ENCODE data around the gene MRPS5.
A peak's percentile ranks its signal among the peaks of the same experiment; 100 is the strongest.
"Not testable (repeated sequence)": the region's sequence is repeated elsewhere in the genome, so short reads cannot be mapped to it uniquely, and the experiment has no call there.

MRPS5 gene

DNA sequence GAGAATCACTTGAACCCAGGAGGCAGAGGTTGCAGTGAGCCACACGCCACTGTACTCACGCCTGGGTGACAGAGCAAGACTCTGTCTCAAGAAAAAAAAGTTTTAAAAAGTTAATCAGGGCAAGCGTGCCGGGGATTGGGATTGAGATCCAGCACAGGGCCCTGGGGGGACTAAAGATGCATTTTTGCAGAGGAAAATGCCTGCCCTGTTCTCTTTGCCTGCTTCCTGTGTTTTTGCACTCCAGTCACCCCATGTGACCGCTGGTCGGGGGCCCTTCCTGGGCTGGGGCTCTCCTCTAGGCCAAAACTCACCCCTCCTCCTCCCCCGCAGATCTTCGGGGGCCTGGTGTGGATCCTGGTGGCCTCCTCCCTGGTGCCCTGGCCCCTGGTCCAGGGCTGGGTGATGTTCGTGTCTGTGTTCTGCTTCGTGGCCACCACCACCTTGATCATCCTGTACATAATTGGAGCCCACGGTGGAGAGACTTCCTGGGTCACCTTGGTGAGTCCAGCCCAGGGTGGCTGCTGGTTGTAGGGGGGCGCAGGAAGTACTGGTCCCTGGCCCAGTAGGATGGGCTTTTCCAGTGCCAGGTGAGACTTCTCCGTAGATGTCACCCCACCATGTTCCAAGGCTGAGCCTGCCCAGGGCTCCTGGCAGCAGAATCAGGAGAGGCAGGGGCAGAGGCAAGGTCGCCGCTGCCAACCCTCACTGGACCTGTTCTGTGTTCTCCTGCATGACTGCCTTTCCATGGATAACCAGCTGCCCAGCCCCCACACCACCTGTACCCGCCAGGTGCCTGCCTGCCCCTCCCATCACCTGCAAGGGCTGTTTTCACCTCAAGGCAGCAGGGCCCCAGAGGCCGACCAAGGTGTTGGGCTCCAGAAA, 73.7 kb downstream of the MRPS5 start:
- DNase-seq (ENCODE audit: low spot score), result no peak

DNA sequence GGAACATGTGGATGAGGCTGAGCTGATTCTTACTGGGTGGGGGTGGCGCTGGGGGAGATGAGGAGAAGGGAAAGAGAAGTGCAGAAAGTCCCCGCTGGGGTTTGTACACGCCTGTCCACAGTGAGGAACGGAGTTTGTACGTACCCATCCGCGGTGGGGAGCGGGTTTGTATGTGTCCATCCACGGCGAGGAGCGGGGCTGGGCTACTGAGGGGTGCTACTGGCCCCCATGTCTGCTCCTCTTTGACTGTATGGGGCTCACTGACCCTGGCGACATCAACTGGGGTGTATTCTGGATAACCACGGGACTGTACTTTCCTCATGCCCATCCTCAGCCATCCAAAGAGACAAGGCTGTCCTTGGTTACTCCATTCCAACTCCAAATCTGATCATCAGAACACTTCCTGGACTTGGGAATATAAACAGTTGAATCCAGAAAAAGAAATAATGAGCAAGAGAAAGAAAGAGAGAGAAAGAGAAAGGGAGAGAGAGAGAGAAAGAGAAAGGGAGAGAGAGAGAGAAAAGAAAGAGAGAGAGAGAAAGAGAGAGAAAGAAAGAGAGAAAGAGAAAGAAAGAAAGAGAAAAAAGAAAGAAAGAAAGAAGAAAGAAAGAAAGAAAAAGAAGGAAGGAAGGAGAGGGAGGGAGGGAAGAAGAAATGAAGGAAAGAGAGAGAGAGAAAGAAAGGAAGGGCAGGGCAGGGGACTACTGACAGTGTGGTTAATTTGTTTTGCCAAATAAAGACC, 75.1 kb downstream of the MRPS5 start:
- no peak for DNase-seq (ENCODE audit: low spot score)

DNA sequence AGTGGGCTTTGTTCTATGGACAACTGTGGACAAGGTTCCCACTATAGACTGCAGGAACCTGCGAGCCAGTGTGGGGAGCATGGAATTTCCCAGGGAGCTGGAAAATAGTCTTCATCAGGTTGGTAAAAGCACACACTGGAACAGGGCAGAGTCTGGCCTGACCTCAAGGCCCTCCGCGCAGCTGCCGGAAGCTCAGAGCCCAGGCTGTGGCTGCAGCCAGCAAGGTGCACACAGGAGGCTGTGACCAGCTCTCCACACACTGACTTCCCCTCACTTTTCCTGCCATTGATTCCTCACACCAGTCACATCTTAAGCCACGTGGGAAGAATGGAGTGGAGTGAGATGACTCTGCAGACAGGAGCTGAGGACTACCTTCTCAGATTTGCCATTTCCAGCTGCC, 77.0 kb downstream of the MRPS5 start:
- DNase-seq (ENCODE audit: low spot score), result no peak

DNA sequence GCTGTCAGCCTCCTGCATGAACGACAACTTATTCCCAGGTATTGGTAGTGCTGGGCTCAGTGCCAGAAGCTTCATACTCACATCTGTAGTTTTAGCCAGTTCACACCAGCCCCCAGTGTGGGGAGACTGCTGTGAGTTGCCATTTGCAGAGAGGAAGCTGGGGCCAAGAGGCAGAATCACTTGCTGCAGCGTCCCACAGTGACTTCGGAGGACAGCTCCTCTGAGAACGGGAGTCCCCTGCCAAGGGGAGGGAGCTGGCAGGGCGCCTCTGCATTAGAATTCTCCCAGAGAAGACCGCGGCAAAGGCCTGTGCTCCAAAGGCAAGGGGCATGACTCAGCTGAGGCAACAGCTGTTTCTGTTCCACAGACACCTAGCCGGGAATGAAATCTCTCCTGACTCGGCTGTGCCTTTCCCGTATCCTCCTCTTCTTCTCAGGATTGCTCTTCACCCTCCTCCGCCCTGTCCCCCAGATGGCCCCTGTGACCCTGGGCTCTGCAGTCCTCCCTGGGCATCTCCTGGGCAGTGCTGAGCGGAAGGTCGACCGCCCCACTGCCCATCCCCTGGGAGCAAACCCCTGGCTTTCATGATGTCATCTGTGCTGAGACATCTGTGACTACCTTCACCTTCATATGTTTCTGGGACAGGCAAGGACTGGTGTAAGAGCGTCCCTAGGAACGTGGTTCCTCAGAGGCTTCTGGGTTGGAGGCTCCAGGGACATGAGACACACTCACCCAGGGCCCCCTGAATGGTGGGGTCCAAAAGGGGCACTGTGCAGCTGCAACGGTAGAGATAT, 78.1 kb downstream of the MRPS5 start:
- DNase-seq (ENCODE audit: low spot score), result peak; percentile 42

DNA sequence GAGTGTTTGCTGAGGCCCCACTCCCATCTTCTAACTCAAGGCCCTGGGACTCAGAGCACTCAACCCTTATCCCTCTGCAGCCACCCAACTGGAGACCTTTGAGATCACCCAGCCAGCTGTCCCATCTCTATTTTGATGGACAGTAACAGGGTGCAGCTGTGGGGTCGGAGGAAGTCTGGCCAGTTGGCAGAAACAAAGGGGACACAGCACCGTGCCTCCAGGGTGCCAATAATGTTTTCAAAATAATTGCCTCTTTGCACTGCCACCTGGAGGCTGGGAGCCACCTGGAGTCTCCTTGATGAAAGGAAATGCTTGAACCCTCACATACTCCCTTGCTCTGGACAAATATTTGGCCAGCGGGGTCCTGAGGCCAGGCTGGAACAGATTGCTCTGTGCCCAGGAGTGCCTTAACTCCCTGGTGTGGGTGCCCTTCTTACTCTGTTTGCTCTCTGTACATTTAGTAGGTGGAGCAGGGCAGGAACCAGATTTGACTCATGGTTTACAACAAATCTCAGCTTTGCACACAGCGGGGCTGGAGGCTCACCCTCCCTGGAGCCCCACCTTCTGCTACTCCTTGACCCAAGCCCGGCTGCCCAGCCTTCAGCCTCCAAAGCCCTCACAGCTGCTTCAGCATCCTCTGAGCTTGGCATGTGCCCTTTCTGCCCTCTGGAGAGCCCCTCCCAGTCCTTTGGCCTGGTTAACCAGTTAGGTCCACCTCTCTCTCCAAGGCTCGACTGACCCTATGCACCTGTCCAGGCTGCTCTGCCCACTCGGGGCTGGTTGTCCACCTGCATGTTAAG, 78.9 kb downstream of the MRPS5 start:
- DNase-seq (ENCODE audit: low spot score), result no peak

DNA sequence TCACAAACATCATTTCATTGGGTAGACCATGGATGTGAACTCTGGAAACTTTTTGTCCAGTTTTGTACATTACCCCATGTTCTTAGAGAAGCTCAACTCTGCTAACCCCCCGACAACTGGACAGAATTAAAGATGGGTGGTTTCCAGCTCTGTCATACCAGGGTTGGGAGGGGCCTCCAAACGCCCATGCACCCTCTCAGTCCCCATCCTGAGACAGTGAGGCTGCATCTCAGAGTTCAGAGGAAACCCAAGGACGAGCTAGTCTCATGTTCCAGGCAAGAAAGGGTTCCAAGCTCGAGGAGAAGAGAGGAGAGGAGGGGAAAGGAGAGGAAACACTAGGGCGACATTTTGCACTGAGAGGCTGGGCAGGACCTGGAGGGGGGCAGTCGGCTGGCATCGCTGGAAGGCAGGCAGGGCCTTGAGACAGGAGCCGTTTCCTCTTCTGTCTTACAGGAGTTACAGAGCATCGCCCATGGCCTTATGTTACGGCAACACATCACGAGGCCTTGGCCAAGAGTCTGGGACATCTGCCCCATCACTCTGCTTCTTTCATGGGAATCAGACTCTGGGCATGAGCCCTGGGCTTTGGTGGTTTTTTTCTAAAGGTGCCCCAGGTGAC, 79.7 kb downstream of the MRPS5 start:
- no peak for DNase-seq (ENCODE audit: low spot score)

DNA sequence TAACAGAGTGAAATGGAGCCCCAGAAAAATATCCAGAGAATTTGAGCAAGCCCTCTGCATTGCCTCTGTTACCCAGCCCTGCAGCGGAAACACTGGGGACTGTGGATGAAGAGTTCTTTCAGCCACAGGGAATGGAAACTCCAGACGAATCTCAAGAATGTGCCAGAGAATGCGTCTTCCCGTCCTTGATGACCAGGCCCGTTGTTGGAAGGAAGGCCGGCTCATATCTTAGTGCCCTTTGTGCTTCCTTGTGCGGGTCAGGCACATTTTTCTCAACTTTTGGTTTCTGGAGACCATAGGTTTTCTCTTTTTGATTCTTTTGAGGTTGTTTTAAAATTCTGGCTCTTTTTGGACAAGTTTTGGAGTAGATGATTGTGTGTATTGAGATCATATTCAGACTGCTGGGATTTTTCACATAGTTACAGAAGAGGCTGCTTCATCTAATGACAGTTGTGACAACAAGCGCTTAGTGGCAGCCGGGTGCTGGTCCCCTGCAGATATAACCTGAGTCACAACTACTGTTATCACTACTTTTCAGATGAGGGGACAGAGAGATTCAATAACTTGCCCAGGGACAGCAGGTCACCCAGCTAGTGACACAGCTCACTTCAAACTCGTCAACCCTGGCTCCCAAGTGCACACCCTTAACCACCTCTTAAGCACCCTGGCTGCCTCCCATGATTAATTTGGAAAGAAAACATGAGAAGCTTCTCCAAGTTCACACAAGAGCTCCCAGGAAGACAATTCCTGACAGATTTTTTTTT, 80.4 kb downstream of the MRPS5 start:
- no peak for DNase-seq (ENCODE audit: low spot score)

DNA sequence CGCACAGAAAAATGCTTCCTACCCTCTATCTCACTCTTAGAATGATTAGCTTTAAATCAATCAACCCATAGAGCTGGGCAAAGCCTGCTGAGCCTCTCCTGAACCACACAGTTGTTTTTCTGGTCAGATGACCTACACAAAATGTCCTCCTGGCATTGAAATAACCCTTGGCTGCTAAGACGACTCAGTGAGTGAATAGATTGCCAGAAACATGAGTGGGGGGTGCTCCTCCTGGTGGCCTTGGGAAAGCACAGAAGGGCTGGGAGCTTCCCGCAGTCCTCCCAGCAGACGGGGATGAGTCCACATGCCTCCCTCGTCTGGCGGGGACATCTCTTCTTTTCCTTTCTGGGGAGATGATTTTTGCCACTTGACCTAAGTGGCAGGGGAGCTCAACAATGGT, 81.2 kb downstream of the MRPS5 start:
- no peak for DNase-seq (ENCODE audit: low spot score)

DNA sequence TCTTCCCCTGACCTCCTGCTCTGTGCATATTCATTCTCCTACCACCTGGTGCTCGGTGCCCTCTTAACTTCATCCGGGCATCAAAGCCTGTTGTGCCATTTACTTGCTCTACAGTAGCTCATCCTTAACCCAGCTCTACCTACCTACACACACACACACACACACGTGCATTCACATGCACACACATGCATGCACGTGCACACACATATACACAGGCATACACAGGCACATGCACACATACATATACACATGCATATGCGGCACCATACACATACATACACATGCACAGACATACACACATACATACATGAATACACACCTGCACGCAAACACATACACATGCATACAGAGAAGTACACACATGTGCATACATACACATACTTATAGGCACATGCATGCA, 81.6 kb downstream of the MRPS5 start:
- DNase-seq (ENCODE audit: low spot score), result no peak

DNA sequence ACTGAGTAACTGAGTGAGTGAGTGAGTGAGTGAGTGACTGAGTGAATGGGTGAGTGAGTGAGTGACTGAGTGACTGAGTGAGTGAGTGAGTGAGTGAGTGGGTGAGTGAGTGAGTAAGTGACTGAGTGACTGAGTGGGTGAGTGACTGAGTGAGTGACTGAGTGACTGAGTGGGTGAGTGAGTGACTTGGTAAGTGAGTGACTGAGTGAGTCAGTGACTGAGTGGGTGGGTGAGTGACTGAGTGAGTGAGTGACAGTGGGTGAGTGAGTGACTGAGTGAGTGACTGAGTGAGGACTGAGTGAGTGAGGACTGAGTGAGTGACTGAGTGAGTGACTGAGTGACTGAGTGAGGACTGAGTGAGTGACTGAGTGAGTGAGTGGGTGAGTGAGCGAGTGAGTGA, 82.2 kb downstream of the MRPS5 start:
- DNase-seq (ENCODE audit: low spot score), result no peak

DNA sequence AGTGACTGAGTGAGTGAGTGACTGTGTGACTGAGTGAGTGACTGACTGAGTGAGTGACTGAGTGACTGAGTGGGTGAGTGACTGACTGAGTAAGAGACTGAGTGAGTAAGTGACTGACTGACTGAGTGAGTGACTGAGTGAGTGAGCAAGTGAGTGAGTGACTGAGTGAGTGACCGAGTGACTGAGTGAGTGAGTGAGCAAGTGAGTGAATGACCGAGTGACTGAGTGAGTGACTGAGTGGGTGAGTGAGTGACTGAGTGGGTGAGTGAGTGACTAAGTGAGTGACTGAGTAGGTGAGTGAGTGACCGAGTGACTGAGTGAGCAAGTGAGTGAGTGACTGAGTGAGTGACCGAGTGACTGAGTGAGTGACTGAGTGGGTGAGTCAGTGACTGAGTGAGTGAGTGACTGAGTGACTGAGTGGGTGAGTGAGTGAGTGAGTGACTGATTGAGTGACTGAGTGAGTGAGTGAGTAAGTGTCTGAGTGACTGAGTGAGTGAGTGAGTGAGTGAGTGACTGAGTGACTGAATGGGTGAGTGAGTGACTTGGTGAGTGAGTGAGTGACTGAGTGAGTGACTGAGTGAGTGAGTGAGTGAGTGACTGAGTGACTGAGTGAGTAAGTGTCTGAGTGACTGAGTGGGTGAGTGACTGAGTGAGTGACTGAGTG, 82.8 kb downstream of the MRPS5 start:
- no peak for DNase-seq (ENCODE audit: low spot score)

DNA sequence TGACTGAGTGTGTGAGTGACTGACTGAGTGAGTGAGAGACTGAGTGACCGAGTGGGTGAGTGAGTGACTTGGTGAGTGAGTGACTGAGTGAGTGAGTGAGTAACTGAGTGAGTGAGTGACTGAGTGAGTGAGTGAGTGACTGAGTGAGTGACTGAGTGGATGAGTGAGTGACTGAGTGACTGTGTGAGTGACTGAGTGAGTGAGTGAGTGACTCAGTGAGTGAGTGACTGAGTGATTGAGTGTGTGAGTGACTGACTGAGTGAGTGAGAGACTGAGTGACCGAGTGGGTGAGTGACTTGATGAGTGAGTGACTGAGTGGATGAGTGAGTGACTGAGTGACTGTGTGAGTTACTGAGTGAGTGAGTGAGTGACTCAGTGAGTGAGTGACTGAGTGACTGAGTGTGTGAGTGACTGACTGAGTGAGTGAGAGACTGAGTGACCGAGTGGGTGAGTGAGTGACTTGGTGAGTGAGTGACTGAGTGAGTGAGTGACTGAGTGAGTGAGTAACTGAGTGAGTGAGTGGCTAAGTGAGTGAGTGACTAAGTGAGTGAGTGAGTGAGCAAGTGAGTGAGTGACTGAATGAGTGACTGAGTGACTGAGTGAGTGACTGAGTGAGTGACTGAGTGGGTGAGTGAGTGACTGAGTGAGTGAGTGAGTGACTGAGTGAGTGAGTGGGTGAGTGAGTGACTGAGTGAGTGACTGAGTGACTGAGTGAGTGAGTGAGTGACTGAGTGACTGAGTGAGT, 83.6 kb downstream of the MRPS5 start:
- DNase-seq (ENCODE audit: low spot score), result not testable (repeated sequence)

DNA sequence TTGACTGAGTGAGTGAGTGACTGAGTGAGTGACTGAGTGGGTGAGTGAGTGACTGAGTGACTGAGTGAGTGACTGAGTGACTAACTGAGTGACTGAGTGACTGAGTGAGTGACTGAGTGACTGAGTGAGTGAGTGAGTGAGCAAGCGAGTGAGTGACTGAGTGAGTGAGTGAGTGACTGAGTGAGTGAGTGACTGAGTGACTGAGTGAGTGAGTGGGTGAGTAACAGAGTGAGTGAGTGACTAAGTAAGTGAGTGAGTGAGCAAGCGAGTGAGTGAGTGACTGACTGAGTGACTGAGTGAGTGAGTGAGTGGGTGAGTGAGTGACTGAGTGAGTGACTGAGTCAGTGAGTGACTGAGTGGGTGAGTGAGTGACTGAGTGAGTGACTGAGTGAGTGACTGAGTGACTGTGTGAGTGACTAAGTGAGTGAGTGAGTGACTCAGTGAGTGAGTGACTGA, 84.2 kb downstream of the MRPS5 start:
- DNase-seq (ENCODE audit: low spot score), result no peak

DNA sequence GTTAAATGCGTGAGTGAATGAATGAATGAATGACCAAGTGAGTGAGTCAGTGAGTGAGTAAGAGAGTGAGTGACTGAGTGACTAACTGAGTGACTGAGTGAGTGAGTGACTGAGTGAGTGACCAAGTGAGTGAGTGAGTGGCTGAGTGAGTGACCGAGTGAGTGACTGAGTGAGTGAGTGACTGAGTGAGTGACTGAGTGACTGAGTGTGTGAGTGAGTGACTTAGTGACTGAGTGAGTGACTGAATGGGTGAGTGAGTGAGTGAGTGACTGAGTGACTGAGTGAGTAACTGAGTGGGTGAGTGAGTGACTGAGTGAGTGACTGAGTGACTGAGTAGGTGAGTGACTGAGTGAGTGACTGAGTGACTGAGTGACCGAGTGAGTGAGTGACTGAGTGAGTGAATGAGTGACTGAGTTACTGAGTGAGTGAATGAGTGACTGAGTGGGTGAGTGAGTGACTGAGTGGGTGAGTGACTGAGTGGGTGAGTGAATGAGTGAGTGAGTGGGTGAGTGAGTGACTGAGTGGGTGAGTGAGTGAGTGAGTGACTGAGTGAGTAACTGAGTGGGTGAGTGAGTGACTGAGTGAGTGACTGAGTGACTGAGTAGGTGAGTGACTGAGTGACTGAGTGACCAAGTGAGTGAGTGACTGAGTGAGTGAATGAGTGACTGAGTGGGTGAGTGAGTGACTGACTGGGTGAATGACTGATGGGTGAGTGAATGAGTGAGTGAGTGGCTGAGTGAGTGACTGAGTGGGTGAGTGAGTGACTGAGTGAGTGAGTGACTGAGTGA, 84.8 kb downstream of the MRPS5 start:
- no peak for DNase-seq (ENCODE audit: low spot score)

Measured in SW480 (cell line).